Measurements from ENCODE around the gene MTA1.

Gene MTA1

GRCh38 chr14:105458571-105458970 is 38.9 kb downstream of the MTA1 start:
- no peaks in the 10 kb centered on the region for H3K9me3 ChIP-seq (replicated peaks; ENCODE audit: insufficient read depth, low read length)
- H3K27me3 ChIP-seq (replicated peaks; ENCODE audit: insufficient read depth, low read length): no peaks in the 10 kb centered on the region
- no peaks in the 10 kb centered on the region for H3K79me2 ChIP-seq (ENCODE audit: low read length)
- no peak overlapping the region for H2AFZ ChIP-seq (ENCODE audit: low read length)
- no peak overlapping the region for H3K27ac ChIP-seq (ENCODE audit: low read length)
- no peaks in the 10 kb centered on the region for H3K9me2 ChIP-seq (replicated peaks; ENCODE audit: insufficient read depth, low read length)
- no peaks in the 10 kb centered on the region for H3K4me1 ChIP-seq (ENCODE audit: low read length)
- H4K20me1 ChIP-seq (ENCODE audit: insufficient read depth, low read length): no peaks in the 10 kb centered on the region
- no peak overlapping the region for H3K4me3 ChIP-seq (ENCODE audit: low read length)
- DNase-seq: no peak
- no peaks in the 10 kb centered on the region for H3K36me3 ChIP-seq (replicated peaks; ENCODE audit: insufficient read depth, low read length)
- TF ChIP-seq EZH2 (optimal IDR thresholded peaks at IDR 0.05; ENCODE audit: low read depth, low read length): no peak
- TF ChIP-seq EZH2phosphoT487 (IDR thresholded peaks at IDR 0.05; ENCODE audit: low read length): no peak
- no peak for TF ChIP-seq CTCF (IDR thresholded peaks at IDR 0.05; ENCODE audit: low read length)
- H3K4me2 ChIP-seq (ENCODE audit: low read depth, low read length): no peak overlapping the region
- H3F3A ChIP-seq (ENCODE audit: insufficient read depth, low read length): no peaks in the 10 kb centered on the region
- H3K9ac ChIP-seq (ENCODE audit: low read length): no peak overlapping the region

GRCh38 chr14:105460116-105460515 is 40.5 kb downstream of the MTA1 start:
- H3K27me3 ChIP-seq (replicated peaks; ENCODE audit: insufficient read depth, low read length): no peaks in the 10 kb centered on the region
- H3K4me2 ChIP-seq (ENCODE audit: low read depth, low read length): no peak overlapping the region
- no peaks in the 10 kb centered on the region for H3K36me3 ChIP-seq (replicated peaks; ENCODE audit: insufficient read depth, low read length)
- no peaks in the 10 kb centered on the region for H3K4me1 ChIP-seq (ENCODE audit: low read length)
- H4K20me1 ChIP-seq (ENCODE audit: insufficient read depth, low read length): no peaks in the 10 kb centered on the region
- H3K9me2 ChIP-seq (replicated peaks; ENCODE audit: insufficient read depth, low read length): no peaks in the 10 kb centered on the region
- H2AFZ ChIP-seq (ENCODE audit: low read length): no peak overlapping the region
- no peaks in the 10 kb centered on the region for H3K9me3 ChIP-seq (replicated peaks; ENCODE audit: insufficient read depth, low read length)
- H3K4me3 ChIP-seq (ENCODE audit: low read length): no peak overlapping the region
- TF ChIP-seq CTCF (IDR thresholded peaks at IDR 0.05; ENCODE audit: low read length): no peak
- no peak for TF ChIP-seq EZH2phosphoT487 (IDR thresholded peaks at IDR 0.05; ENCODE audit: low read length)
- TF ChIP-seq EZH2 (optimal IDR thresholded peaks at IDR 0.05; ENCODE audit: low read depth, low read length): no peak
- no peak overlapping the region for H3K9ac ChIP-seq (ENCODE audit: low read length)
- H3K27ac ChIP-seq (ENCODE audit: low read length): no peak overlapping the region
- no peaks in the 10 kb centered on the region for H3K79me2 ChIP-seq (ENCODE audit: low read length)
- no peak for DNase-seq
- H3F3A ChIP-seq (ENCODE audit: insufficient read depth, low read length): no peaks in the 10 kb centered on the region

GRCh38 chr14:105460616-105461015 is 41.0 kb downstream of the MTA1 start:
- no peaks in the 10 kb centered on the region for H3K4me1 ChIP-seq (ENCODE audit: low read length)
- H4K20me1 ChIP-seq (ENCODE audit: insufficient read depth, low read length): no peaks in the 10 kb centered on the region
- H3K27me3 ChIP-seq (replicated peaks; ENCODE audit: insufficient read depth, low read length): no peaks in the 10 kb centered on the region
- no peak overlapping the region for H3K4me2 ChIP-seq (ENCODE audit: low read depth, low read length)
- no peak overlapping the region for H3K4me3 ChIP-seq (ENCODE audit: low read length)
- no peak overlapping the region for H2AFZ ChIP-seq (ENCODE audit: low read length)
- no peaks in the 10 kb centered on the region for H3K9me3 ChIP-seq (replicated peaks; ENCODE audit: insufficient read depth, low read length)
- no peaks in the 10 kb centered on the region for H3F3A ChIP-seq (ENCODE audit: insufficient read depth, low read length)
- no peak overlapping the region for H3K27ac ChIP-seq (ENCODE audit: low read length)
- DNase-seq: no peak
- H3K9ac ChIP-seq (ENCODE audit: low read length): no peak overlapping the region
- no peaks in the 10 kb centered on the region for H3K79me2 ChIP-seq (ENCODE audit: low read length)
- no peaks in the 10 kb centered on the region for H3K9me2 ChIP-seq (replicated peaks; ENCODE audit: insufficient read depth, low read length)
- TF ChIP-seq EZH2phosphoT487 (IDR thresholded peaks at IDR 0.05; ENCODE audit: low read length): no peak
- TF ChIP-seq EZH2 (optimal IDR thresholded peaks at IDR 0.05; ENCODE audit: low read depth, low read length): no peak
- no peak for TF ChIP-seq CTCF (IDR thresholded peaks at IDR 0.05; ENCODE audit: low read length)
- no peaks in the 10 kb centered on the region for H3K36me3 ChIP-seq (replicated peaks; ENCODE audit: insufficient read depth, low read length)

Data from MM.1S (cell line).